Sciatic nerve (tissue), 2 donors: ENCODE data around the gene SUSD1. TPM values are rescaled to one million over a fixed set of nuclear protein-coding genes. Genes with fewer than 3 reads are reported as not detected.
A peak's percentile ranks its signal among the peaks of the same experiment; 100 is the strongest.

Experiments used
- ATAC-seq: fragments of 200-7000 bp; cut with Tn5 transposase; one replicate; pipeline ENCODE4 v1.9.1; 2020; ENCODE audit warnings: mild to moderate bottlenecking, moderate library complexity
- DNase-seq: peaks from one replicate; pipeline ENCODE4 v3.0.0-alpha.2; 2020; ENCODE audit warnings: low spot score
- intact Hi-C: fragments of 100-400 bp; cut with DNase I; formaldehyde crosslinking; loops from one replicate; pipeline ENCODE4 v1.14.2; 2022
- total RNA-seq: library from RNA; stranded (reverse); fragmentation: NEBNext Ultra II Directional; extraction: Animal tissue kit (Norgen Biotek cat#: 25700); gene quantifications from one replicate; pipeline ENCODE4 v1.2.1, GENCODE V29; 2021
- donor health status: DM: no; HTN: no; CAD: no.
- donor health status: DM: no; HTN: no; CAD: no.

The SUSD1 gene
- total RNA-seq, 1 donor from 2014 or later = 12.8 TPM

DNA sequence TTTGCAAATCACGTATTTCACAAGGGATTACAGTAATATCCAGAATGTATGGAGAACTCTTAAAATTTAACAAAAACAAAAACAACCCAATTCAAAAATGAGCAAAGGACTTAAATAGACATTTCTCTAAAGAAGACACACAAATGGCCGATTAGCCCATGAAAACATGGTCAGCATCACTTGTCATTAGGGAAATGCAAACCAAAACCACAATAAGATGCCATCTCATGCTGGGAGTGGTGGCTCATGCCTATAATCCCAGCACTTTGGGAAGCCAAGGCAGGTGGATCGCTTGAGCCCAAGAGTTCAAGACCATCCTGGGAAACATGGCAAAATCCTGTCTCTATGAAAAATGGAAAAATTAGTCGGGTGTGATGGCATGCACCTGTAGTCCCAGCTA is 120.2 kb downstream of the SUSD1 start:
- DNase-seq (no peak), ATAC-seq (no peak)
- intact Hi-C loops = no loop called here

DNA sequence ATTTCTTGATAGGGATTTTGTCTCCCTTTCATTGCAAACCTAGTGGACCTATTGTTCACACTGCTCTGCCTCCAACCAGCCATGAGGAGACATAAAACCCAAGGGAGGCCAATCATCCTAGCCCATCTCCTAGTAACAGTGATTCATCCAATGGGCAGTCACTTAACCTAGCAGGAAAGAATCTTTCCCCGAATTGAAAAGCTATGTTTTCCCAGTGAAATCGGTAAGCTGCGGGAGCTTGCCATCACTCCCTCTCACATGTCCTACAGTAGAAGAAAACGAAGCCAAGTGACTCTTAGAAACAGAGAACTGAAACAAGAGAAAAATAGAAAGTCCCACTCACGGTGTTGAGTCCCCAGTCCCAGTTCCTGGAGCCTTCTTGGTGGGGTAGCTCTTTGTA is 123.3 kb downstream of the SUSD1 start:
- intact Hi-C loops = no loop called here
- ATAC-seq (no peak), DNase-seq (no peak)

GRCh38 chr9:112050544-112051475 is 124.3 kb downstream of the SUSD1 start:
- ATAC-seq (peak; percentile 89), DNase-seq (peak; percentile 73)
- intact Hi-C loops = no loop called here

DNA sequence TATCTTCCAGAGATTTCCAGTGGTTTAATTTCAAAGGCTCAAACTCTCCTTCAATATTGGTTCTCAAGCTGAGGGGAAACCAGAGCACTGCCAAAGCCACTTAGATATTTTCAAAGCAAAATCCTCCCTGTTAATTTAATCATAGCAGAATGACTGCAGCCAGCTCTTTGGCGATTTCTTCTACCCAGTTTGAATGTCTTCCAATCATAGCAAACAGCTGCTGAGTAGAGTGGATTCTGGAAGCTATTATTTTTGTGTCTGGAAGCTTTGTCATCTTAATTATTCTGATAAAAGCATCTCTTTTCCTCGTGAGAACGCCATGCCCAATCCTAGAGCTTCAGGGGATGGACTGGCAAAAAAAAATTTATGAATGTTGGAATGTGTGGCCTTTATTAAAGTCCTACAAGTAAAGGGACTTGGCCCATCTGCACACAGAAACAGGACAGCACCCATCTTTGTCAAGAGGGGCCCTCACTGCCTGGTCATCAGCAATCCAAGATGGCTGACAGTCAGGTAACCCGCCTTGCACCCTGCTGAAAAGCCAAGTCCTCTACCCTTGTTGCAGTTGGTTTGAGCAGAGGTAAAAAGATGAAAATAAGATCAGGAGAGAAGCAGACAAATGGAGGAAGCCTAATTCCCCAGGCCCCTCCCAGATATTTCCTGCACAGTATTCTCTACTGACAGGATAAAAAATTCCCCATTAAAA is 125.1 kb downstream of the SUSD1 start:
- ATAC-seq = peak; percentile 31
- intact Hi-C loops = no loop called here

GRCh38 chr9:112048924-112049691 is 126.0 kb downstream of the SUSD1 start:
- DNase-seq = no peak
- intact Hi-C loops = no loop called here
- peak; percentile 71 for ATAC-seq

More for the DNA sequence above, 125.1 kb downstream of the SUSD1 start:
- no peak for DNase-seq

- DNase-seq (no peak), ATAC-seq (no peak)
- intact Hi-C loops = no loop called here
These were observed 127.5 kb downstream of the SUSD1 start for GRCh38 chr9:112047538-112048066.

DNA sequence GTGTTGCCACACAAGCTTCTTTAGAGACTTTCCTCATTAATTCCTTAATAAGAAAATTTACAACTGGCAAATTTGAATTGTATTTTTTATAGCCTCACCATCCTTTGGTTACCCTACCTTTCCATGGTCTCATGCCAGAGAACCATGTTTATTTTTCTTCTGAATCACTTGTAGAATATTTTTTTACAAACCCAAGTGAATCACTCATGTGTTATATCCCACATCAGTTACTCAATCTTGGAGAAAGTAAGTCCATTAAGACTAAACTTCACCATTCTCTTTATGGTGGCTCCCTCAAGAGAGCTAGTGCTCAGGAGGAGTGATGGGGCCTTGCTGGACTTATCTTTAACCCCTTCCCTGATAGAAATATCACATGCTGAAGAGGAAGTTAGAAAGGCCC is 128.9 kb downstream of the SUSD1 start:
- ATAC-seq (no peak), DNase-seq (no peak)
- intact Hi-C loops = no loop called here

- intact Hi-C loops = no loop called here
These were observed 130.2 kb downstream of the SUSD1 start for GRCh38 chr9:112044881-112045280.

GRCh38 chr9:112044186-112044585 is 130.9 kb downstream of the SUSD1 start:
- intact Hi-C loops = no loop called here
- DNase-seq (no peak), ATAC-seq (no peak)

More at GRCh38 chr9:112044881-112045280, 130.2 kb downstream of the SUSD1 start:
- DNase-seq (no peak), ATAC-seq (no peak)

DNA sequence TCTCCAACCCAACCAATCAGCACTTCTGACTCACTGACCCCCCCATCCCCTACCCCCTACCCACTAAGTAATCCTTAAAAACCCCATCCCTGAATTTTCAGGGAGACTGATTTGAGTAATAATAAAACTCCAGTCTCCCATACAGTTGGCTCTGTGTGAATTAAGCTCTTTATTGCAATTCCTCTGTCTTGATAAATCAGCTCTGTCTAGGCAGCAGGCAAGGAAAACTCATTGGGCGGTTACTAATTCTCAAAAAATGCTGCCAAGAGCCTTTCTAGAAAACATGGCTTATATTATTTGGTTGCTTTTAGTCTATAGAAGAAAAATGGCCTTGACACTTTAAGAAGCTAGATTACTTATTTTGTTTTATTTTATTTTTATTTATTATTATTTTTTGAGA is 131.7 kb downstream of the SUSD1 start:
- ATAC-seq = no peak
- no peak for DNase-seq
- intact Hi-C loops = no loop called here

DNA sequence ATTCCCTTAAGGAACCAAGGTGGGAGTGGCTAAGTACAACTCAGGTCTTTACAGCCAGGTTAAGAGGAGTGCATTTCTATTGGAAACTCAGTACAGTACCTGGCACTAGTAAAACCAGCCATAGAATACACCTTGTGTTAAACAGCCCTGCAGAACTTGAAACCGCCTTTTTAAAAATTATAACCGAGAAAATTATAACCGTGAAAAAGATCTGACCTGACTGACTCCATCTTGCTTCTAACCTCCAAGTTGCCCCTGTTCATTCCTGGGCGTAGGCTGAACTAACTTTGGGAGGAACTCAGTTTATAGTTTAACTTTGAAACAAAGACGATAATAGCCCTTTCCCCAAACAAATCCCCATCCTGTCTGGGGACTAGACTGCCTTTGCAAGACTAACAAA is 132.3 kb downstream of the SUSD1 start:
- ATAC-seq = no peak
- DNase-seq = no peak
- intact Hi-C loops = no loop called here

- DNase-seq = no peak
- intact Hi-C loops = no loop called here
- ATAC-seq = no peak
These were observed 132.9 kb downstream of the SUSD1 start for GRCh38 chr9:112042244-112042638.

DNA sequence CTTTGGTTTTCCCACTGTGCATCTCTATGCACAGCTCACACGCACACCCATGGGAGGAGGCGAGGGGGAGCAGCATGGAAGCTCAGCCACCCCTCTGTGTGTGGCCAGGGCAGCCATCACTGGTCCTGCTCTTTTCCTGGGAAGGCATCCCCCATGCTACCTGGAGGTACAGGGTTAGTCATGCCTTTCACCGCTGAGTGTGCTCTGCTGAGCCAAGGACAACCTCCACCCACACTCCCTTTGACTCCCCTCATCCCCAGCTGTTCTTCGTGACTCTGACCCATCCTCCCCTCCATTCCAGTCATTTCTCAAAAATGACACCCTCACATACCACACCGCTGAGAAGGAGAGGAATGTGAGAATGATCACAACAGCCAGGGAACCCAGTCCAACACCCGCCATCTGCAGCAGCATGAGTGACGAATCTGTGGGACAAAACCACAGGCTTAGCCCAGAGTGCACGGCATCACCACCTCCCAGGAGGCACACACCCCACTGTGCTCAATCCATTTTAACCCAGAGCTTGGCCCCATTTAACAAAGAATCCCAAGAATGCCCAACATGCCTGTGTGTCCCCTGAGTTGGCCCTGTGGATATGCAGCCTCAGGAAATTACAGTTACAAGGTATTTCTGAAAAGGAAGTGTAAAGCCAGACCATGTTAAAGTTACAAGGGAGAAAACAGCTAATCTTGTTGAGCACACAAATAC is 133.4 kb downstream of the SUSD1 start:
- DNase-seq = no peak
- intact Hi-C loops = no loop called here

DNA sequence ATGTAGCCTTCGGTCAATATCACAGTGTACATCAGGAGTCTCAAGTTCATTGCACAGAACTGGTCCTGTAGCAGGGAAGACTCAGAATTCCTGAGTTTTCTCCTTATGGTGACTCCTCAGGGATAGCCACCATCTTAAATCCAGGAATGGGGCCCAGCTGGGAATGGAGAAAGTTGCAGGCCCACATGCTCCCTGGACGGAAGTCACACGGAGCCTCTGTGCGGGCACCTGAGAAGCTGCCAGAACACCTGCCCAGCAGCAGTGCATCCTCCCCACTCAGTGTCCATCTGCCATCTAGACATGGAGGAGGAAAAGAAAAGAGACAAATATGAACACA is 133.9 kb downstream of the SUSD1 start:
- no peak for ATAC-seq
- intact Hi-C loops = no loop called here
- DNase-seq = no peak

More for the DNA sequence above, 133.4 kb downstream of the SUSD1 start:
- peak; percentile 13 for ATAC-seq

GRCh38 chr9:112038017-112038408 is 137.1 kb downstream of the SUSD1 start:
- DNase-seq (no peak), ATAC-seq (no peak)
- intact Hi-C loops = no loop called here

- no peak for DNase-seq
- intact Hi-C loops = no loop called here
- ATAC-seq = no peak
These were observed 137.6 kb downstream of the SUSD1 start for GRCh38 chr9:112037281-112038016.

DNA sequence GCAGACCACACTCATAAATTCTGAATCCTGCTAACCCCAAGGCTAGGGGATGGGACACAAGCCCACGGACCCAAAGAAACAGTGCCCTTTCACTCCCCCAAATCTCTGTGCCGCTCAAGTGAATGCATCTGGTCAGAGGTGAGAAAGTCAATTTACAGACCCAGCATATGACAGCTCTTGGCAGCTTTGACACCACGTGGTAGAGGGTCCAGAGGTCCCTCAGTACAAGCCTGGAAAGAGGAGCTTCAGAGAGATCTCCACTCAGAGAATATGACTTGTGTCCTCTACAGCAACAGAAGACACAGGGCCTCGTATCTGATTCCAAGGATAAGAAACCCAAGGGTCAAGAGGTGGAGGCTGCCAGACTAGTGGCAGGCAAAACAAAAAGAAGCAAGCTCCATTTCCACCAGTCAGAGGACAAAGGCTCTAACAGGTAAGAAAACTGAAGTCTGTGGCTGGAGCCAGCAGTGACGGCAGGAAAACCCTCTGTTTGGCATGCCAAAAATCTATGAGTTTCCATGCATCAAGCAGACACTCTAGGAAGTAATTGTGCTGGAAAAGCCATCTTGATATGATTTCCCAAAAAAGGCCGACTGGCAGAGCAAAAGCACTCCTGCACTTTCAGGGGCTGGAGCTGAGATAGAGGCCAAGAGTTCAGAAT is 139.8 kb downstream of the SUSD1 start:
- DNase-seq (no peak), ATAC-seq (no peak)
- intact Hi-C loops = no loop called here

DNA sequence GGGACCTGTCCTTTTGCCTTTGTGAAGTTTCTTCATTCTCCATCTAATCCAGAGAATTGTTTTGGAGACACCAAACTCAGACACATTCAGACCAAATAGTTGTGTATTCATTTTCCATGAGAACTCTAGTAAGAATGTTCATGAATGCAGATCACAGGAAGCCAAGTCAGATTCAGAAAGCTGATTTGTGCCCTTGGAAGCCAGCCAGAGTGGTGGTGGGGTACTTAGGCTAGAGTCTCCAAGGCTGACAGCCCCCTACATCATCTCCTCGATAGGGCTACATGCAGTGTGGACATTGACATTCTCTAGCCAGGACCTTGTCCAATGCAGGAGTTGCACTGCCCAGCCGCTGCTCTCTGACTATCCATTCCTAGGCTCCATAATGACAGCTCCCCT is 140.9 kb downstream of the SUSD1 start:
- intact Hi-C loops = no loop called here
- no peak for DNase-seq
- ATAC-seq = no peak
